SK-N-MC (cell line): ENCODE measurements around the gene PMM1.

Source experiments
- DNase-seq: peaks from one replicate; pipeline ENCODE4 v3.0.0-alpha.2; 2011; ENCODE audit warnings: low read depth, low spot score
- H3K27ac ChIP-seq: fragments of 200-600 bp; sonication (generic); 2 replicates; pipeline ENCODE4 v1.5.1; 2016; ENCODE audit warnings: mixed run types
- H3K36me3 ChIP-seq: fragments of 200-600 bp; sonication (generic); 2 replicates; pipeline ENCODE4 v1.6.1; 2017; ENCODE audit warnings: antibody characterized with exemption, low read length, mixed read lengths; ENCODE audit not compliant: insufficient read depth
- H3K4me3 ChIP-seq: fragments of 200-600 bp; sonication (generic); 2 replicates; pipeline ENCODE4 v1.5.1; 2016
- H3K9ac ChIP-seq: fragments of 200-600 bp; sonication (generic); 2 replicates; pipeline ENCODE4 v1.8.0; 2017; ENCODE audit warnings: mixed run types, mixed read lengths; ENCODE audit not compliant: insufficient read length
- H3K9me3 ChIP-seq: fragments of 200-600 bp; sonication (generic); 2 replicates; pipeline ENCODE4 v1.6.1; 2017; ENCODE audit warnings: low read depth, mild to moderate bottlenecking, antibody characterized with exemption, low read length, moderate library complexity, mixed read lengths
- EZH2 ChIP-seq: fragments of 200-600 bp; sonication (generic); IDR thresholded peaks from one replicate; pipeline ENCODE4 v1.6.1; 2017; ENCODE audit warnings: antibody characterized with exemption
- FOXP2 ChIP-seq: optimal IDR thresholded peaks from 2 replicates; pipeline ENCODE3; 2011; ENCODE audit warnings: mild to moderate bottlenecking, moderate library complexity; ENCODE audit not compliant: insufficient read depth; ENCODE audit errors: extremely low read length, control extremely low read depth
- POLR2AphosphoS5 ChIP-seq: IDR thresholded peaks from 2 replicates; pipeline ENCODE4 v1.6.1; 2012; ENCODE audit warnings: mild to moderate bottlenecking, low read depth, low read length, borderline replicate concordance

PMM1 gene

GRCh38 chr22:41530890-41531714 is 58.5 kb downstream of the PMM1 start:
- no peak overlapping the region for H3K27ac ChIP-seq
- H3K36me3 ChIP-seq, result peaks cover 63% of the 10 kb centered on the region
- H3K9me3 ChIP-seq, result no peaks in the 10 kb centered on the region

GRCh38 chr22:41528938-41529561 is 60.6 kb downstream of the PMM1 start:
- H3K9ac ChIP-seq, result no peak overlapping the region
- H3K9me3 ChIP-seq, result no peaks in the 10 kb centered on the region
- peaks cover 74% of the 10 kb centered on the region for H3K36me3 ChIP-seq
- DNase-seq, result no peak
- no peak for TF ChIP-seq EZH2
- no peak for TF ChIP-seq FOXP2
- no peak for TF ChIP-seq POLR2AphosphoS5
- H3K27ac ChIP-seq, result 0 out of 2 replicates have a peak overlapping the region, but pooled peaks have one; percentile 64
- H3K4me3 ChIP-seq, result no peak overlapping the region

More at GRCh38 chr22:41530890-41531714, 58.5 kb downstream of the PMM1 start:
- no peak for DNase-seq
- Histone ChIP-seq H3K4me3 (no peak overlapping the region), H3K9ac (no peak overlapping the region)
- TF ChIP-seq POLR2AphosphoS5 (no peak), FOXP2 (no peak), EZH2 (no peak)

GRCh38 chr22:41528132-41528766 is 61.4 kb downstream of the PMM1 start:
- TF ChIP-seq EZH2, result no peak
- TF ChIP-seq FOXP2, result no peak
- TF ChIP-seq POLR2AphosphoS5, result no peak
- Histone ChIP-seq H3K27ac (peak overlapping the region; percentile 64; the same call in 1 of the 2 replicates), H3K36me3 (peaks cover 79% of the 10 kb centered on the region), H3K9me3 (no peaks in the 10 kb centered on the region), H3K9ac (no peak overlapping the region), H3K4me3 (no peak overlapping the region)
- no peak for DNase-seq
